GM19467 (cell line): ENCODE data around the gene TENM4.

Source experiments
- ATAC-seq: cut with Tn5 transposase; IDR thresholded peaks from one replicate; pipeline ENCODE4 v1.9.1; 2021; ENCODE audit warnings: mild to moderate bottlenecking, moderate library complexity; ENCODE audit not compliant: unreplicated experiment

Gene TENM4

GRCh38 chr11:78952890-78953289, 487.9 kb downstream of the TENM4 start:
- no peak for ATAC-seq

- no peak for ATAC-seq
Measured at GRCh38 chr11:78952175-78952574, 488.7 kb downstream of the TENM4 start.

- ATAC-seq: no peak
Measured at GRCh38 chr11:78949976-78950690, 490.7 kb downstream of the TENM4 start.

- no peak for ATAC-seq
Measured at GRCh38 chr11:78946945-78947902, 493.6 kb downstream of the TENM4 start.

- no peak for ATAC-seq
Measured at GRCh38 chr11:78943841-78944240, 497.0 kb downstream of the TENM4 start.

- no peak for ATAC-seq
Measured at GRCh38 chr11:78943154-78943553, 497.7 kb downstream of the TENM4 start.

GRCh38 chr11:78941226-78941851, 499.5 kb downstream of the TENM4 start:
- ATAC-seq: no peak

GRCh38 chr11:78940500-78941225, 500.2 kb downstream of the TENM4 start:
- ATAC-seq: no peak

GRCh38 chr11:78938971-78939370, 501.9 kb downstream of the TENM4 start:
- ATAC-seq: no peak

- ATAC-seq: no peak
Measured at GRCh38 chr11:78938036-78938435, 502.8 kb downstream of the TENM4 start.

GRCh38 chr11:78935398-78936068, 505.3 kb downstream of the TENM4 start:
- no peak for ATAC-seq

- ATAC-seq: no peak
Measured at GRCh38 chr11:78933350-78933749, 507.5 kb downstream of the TENM4 start.

GRCh38 chr11:78932757-78933156, 508.1 kb downstream of the TENM4 start:
- ATAC-seq: no peak

- ATAC-seq: no peak
Measured at GRCh38 chr11:78931891-78932290, 508.9 kb downstream of the TENM4 start.

GRCh38 chr11:78930810-78931523, 509.9 kb downstream of the TENM4 start:
- ATAC-seq: no peak

- ATAC-seq: no peak
Measured at GRCh38 chr11:78929906-78930220, 511.0 kb downstream of the TENM4 start.

GRCh38 chr11:78929207-78929905, 511.5 kb downstream of the TENM4 start:
- ATAC-seq: no peak

- ATAC-seq: no peak
Measured at GRCh38 chr11:78927511-78927910, 513.3 kb downstream of the TENM4 start.

- no peak for ATAC-seq
Measured at GRCh38 chr11:78926633-78927338, 514.0 kb downstream of the TENM4 start.
